ENCODE data around the gene RCN1. TPM values are rescaled to one million over a fixed set of nuclear protein-coding genes. Genes with fewer than 3 reads are reported as not detected.
"Not testable (repeated sequence)": the region's sequence is repeated elsewhere in the genome, so short reads cannot be mapped to it uniquely, and the experiment has no call there.

Gene RCN1
- total and polyA plus RNA-seq, 8 donors = 99.7 to 229 (median 192) TPM

- no peak for ATAC-seq
Observed at GRCh38 chr11:32116668-32117067, 25.8 kb downstream of the RCN1 start.

GRCh38 chr11:32118025-32118974, 27.4 kb downstream of the RCN1 start:
- Histone ChIP-seq H3K9me3 (no peaks in the 10 kb centered on the region), H3K27ac (no peak overlapping the region), H3K4me1 (no peaks in the 10 kb centered on the region), H3K4me3 (no peak overlapping the region), H3K27me3 (no peaks in the 10 kb centered on the region), H3K36me3 (no peaks in the 10 kb centered on the region)
- no peak for TF ChIP-seq CTCF (IDR thresholded peaks at IDR 0.05)
- no peak for ATAC-seq
- DNase-seq = no peak
- intact Hi-C loops (cut with DNase I) = no loop called here

More at GRCh38 chr11:32116668-32117067, 25.8 kb downstream of the RCN1 start:
- intact Hi-C loops (cut with DNase I) = no loop called here
- no peak for DNase-seq
- Histone ChIP-seq H3K9me3 (no peaks in the 10 kb centered on the region), H3K4me3 (no peak overlapping the region), H3K27me3 (no peaks in the 10 kb centered on the region), H3K27ac (no peak overlapping the region), H3K36me3 (no peaks in the 10 kb centered on the region), H3K4me1 (no peaks in the 10 kb centered on the region)
- TF ChIP-seq CTCF (IDR thresholded peaks at IDR 0.05) = no peak

GRCh38 chr11:32119139-32119538, 28.3 kb downstream of the RCN1 start:
- intact Hi-C loops (cut with DNase I); ATAC-seq; DNase-seq; H3K9me3 ChIP-seq; H3K27ac ChIP-seq; H3K27me3 ChIP-seq; H3K36me3 ChIP-seq; H3K4me1 ChIP-seq; H3K4me3 ChIP-seq: not testable (repeated sequence)

GRCh38 chr11:32121012-32121411, 30.1 kb downstream of the RCN1 start:
- no peak overlapping the region for H3K4me3 ChIP-seq
- TF ChIP-seq CTCF (IDR thresholded peaks at IDR 0.05) = no peak
- no peaks in the 10 kb centered on the region for H3K9me3 ChIP-seq
- DNase-seq = no peak
- ATAC-seq = no peak
- no peaks in the 10 kb centered on the region for H3K36me3 ChIP-seq
- H3K4me1 ChIP-seq = no peaks in the 10 kb centered on the region
- no peak overlapping the region for H3K27ac ChIP-seq
- intact Hi-C loops (cut with DNase I) = no loop called here
- no peaks in the 10 kb centered on the region for H3K27me3 ChIP-seq

GRCh38 chr11:32122200-32122599, 31.3 kb downstream of the RCN1 start:
- Histone ChIP-seq H3K4me3 (no peak overlapping the region), H3K27ac (no peak overlapping the region), H3K36me3 (no peaks in the 10 kb centered on the region), H3K4me1 (no peaks in the 10 kb centered on the region), H3K9me3 (peaks cover 0 to 2% of the 10 kb centered on the region in 2 donors), H3K27me3 (no peaks in the 10 kb centered on the region)
- DNase-seq = no peak
- intact Hi-C loops (cut with DNase I) = no loop called here
- no peak for ATAC-seq
- TF ChIP-seq CTCF (IDR thresholded peaks at IDR 0.05) = no peak

Data from left lung (tissue), 10 donors.